CD4-positive, alpha-beta T cell treated with Interleukin-1 beta for 1 hour (primary cell): ENCODE data around the gene OXSR1.
A peak's percentile ranks its signal among the peaks of the same experiment; 100 is the strongest.

Experiments used
- DNase-seq, 2 donors: peaks; one replicate each; pipeline ENCODE4 v3.0.0-alpha.2; 2020 to 2022

OXSR1 gene

GRCh38 chr3:38169027-38169317, 3.6 kb downstream of the OXSR1 start:
- no peak for DNase-seq

GRCh38 chr3:38170722-38171121, 5.4 kb downstream of the OXSR1 start:
- no peak for DNase-seq

GRCh38 chr3:38171622-38172021, 6.3 kb downstream of the OXSR1 start:
- no peak for DNase-seq

- no peak for DNase-seq
Measured at GRCh38 chr3:38173834-38174418, 8.6 kb downstream of the OXSR1 start.

GRCh38 chr3:38177181-38177580, 11.8 kb downstream of the OXSR1 start:
- no peak for DNase-seq

GRCh38 chr3:38186781-38187180, 21.4 kb downstream of the OXSR1 start:
- DNase-seq: no peak

GRCh38 chr3:38190481-38190881, 25.1 kb downstream of the OXSR1 start:
- DNase-seq: no peak

GRCh38 chr3:38202931-38203330, 37.6 kb downstream of the OXSR1 start:
- DNase-seq: peak in 1 of 2 donors; percentile 40

GRCh38 chr3:38203690-38204089, 38.4 kb downstream of the OXSR1 start:
- no peak for DNase-seq

GRCh38 chr3:38204599-38205471, 39.5 kb downstream of the OXSR1 start:
- DNase-seq: no peak

- no peak for DNase-seq
Measured at GRCh38 chr3:38205472-38205805, 40.1 kb downstream of the OXSR1 start.

- no peak for DNase-seq
Measured at GRCh38 chr3:38207254-38208003, 42.1 kb downstream of the OXSR1 start.

- peak in 1 of 2 donors; percentile 13 for DNase-seq
Measured at GRCh38 chr3:38210141-38210757, 44.9 kb downstream of the OXSR1 start.

GRCh38 chr3:38212141-38212540, 46.8 kb downstream of the OXSR1 start:
- no peak for DNase-seq

GRCh38 chr3:38214560-38214959, 49.2 kb downstream of the OXSR1 start:
- no peak for DNase-seq

GRCh38 chr3:38219609-38220197, 54.4 kb downstream of the OXSR1 start:
- DNase-seq: no peak

GRCh38 chr3:38221005-38221404, 55.7 kb downstream of the OXSR1 start:
- DNase-seq: no peak

- no peak for DNase-seq
Measured at GRCh38 chr3:38222032-38222634, 56.8 kb downstream of the OXSR1 start.

- DNase-seq: no peak
Measured at GRCh38 chr3:38224357-38224756, 59.0 kb downstream of the OXSR1 start.

GRCh38 chr3:38226273-38226672, 60.9 kb downstream of the OXSR1 start:
- no peak for DNase-seq

GRCh38 chr3:38227989-38228388, 62.7 kb downstream of the OXSR1 start:
- no peak for DNase-seq

- DNase-seq: no peak
Measured at GRCh38 chr3:38229036-38229435, 63.7 kb downstream of the OXSR1 start.

- no peak for DNase-seq
Measured at GRCh38 chr3:38232701-38233100, 67.4 kb downstream of the OXSR1 start.
